ENCODE results near the gene ADAP2.
"Not testable (repeated sequence)": the region's sequence is repeated elsewhere in the genome, so short reads cannot be mapped to it uniquely, and the experiment has no call there.

The ADAP2 gene

DNA sequence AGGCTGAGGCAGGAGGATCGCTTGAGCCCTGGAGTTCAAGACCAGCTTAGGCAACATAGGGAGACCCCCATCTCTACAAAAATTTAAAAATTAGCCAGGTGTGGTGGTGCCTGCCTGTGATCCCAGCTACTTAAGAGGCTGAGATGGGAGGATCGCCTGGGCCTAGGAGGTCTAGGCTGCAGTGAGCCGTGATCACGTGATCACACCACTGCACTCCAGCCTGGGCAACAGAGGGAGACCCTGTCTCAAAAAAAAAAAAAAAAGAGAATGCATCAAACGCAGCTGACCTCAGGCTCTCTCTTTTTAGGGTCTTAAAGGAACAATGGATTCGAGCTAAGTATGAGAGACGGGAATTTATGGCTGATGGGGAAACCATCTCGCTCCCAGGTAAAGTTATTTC is 9.8 kb downstream of the ADAP2 start:
- not testable (repeated sequence) for DNase-seq

GRCh38 chr17:30933966-30934365 is 12.2 kb downstream of the ADAP2 start:
- no peak for DNase-seq

DNA sequence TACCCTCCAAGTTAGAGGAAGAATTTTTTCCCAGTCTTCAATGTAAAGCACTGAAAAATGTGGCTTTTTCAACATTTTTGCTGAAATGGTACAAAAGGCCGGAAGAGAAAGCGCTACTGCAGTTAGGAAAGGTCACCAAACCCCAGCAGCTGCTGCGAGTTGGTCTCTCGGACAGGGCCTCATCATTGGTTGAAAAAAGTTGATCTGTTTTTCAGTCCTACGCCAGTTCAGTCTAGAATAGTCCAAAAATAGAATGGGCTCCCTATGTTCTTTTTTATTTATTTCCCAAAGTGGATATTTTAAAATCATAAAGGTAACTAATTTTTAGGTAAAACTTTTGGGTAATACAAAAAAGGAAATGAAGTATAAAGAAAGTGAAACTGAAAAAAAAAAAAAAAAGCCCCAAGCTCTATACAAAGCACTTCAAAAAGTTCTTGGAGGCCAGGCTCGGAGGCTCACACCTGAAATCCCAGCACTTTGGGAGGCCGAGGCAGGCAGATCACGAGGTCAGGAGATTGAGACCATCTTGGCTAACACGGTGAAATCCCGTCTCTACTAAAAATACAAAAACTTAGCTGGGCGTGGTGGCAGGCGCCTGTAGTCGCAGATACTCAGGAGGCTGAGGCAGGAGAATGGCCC is 17.4 kb downstream of the ADAP2 start:
- DNase-seq, result no peak

DNA sequence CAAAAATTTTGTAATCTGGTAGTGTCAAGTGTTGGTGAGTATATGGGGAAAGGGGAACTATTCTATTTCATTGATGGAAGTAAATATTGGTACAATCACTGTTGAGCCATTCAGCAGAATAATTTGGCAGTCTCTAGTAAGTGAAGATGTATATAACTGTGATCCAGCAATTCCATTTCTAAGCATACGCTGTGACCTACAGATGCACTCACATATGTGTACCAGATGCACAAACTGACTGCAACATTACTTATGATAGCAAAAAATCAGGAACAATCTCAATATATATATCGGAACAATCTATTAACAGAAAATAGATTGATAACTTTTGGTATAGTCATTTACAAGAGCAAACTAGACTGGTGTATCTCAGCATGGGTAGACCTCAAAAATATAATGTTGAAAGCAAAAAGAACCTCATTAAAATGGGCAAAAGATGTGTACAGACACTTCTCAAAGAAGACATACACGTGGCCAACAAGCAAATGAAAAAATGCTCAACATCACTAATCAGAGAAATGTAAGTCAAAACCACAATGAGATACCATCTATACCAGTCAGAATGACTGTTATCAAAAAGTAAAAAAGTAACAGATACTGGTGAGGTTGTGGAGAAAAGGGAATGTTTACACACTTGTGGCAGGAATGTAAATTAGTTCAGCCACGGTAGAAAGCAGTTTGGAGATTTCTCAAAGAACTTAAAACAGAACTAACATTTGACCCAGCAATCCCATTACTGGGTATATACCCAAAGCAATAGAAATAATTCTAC is 20.7 kb downstream of the ADAP2 start:
- DNase-seq, result no peak

GRCh38 chr17:30947796-30948195 is 26.1 kb downstream of the ADAP2 start:
- DNase-seq, result no peak

DNA sequence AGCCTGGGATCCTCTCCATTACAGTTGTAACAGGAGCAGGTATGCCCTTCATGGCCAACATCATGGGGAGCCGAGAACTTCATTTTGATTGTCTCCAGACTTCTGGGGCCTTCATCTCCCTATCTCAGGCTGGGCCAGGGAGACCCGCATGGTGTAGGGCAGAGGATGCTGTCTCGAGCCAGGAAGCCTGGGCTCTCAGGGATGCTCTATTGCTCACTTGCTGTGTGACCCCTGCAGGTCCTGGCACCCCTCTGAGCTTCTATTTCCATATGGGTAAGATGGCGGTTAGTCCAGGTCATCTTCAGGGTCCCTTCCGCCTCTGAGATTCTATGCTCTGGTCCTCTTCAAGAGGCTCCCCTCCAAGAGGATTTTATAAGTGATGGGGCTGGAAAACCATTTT is 28.4 kb downstream of the ADAP2 start:
- no peak for DNase-seq

DNA sequence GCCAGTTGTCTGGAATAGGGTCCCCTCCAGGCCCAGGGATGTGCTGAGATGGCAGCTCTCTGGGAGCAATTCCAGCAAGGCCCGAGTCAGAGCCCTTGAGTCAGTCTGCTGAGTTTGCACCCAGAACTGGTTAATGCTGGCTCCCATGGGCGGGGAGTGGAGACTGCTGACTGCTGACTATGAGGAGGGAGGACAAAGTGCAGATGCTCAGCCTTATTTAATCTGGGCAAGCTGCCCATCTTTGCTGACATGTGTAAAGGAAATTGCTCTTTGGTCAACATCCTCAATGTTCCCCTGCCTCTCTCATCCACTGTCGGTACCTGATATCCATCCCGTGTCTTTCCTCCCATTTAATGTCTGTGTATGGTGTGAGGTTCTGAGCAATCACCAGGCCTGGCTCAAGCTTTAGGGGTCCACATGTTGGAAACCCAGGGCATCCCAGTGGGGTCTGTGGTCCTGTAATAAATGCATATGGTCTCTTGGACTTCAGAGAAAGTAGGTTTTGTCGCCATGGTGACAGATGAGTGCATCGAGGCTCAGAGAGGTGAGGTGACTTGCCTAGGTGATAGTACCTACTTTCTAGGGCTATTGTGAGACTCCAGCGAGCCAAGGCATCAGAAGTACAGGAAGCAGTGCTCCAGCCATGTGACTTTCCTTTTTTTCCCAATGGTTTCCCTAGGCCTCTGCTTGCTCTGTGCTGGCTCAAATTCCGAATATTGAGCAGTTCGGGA is 29.1 kb downstream of the ADAP2 start:
- DNase-seq, result peak; percentile 85

DNA sequence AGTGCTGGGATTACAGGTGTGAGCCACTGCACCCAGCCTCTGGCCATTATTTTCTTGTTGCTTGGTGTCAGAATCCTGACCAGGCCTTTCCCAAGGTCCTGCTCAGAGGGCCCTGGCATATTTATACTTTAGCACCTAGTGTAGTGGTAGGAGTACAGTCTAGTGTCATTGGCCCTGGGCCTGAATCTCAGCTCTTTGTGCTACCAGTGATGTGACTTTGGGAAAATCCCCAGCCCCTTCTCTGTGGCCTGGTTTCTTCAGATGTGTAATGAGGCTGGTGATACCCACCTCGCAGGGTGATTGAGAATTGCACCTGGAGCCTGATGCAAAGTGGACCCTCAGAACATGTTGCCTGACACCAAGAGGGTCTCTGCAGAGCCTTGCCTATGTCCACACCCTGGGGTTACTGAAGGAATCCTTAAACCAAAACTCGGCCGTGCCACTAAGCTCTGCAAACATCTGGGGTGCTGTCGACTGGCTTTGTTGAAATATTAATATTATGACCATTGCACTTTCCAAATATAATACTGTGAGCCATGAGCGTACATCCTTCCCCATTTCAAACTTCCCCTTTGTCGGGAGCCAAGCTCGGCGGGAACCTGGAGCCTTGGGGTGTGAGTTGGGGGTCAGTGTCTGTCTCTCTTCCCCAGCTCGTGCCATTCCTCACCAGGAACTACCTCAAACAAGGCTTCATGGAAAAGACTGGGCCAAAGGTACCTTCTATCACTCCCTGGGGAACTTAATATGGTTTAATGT is 31.1 kb downstream of the ADAP2 start:
- DNase-seq, result no peak

- no peak for DNase-seq
Observed at GRCh38 chr17:30954046-30954830, 32.5 kb downstream of the ADAP2 start.

GRCh38 chr17:30956764-30957374 is 35.1 kb downstream of the ADAP2 start:
- DNase-seq, result no peak

DNA sequence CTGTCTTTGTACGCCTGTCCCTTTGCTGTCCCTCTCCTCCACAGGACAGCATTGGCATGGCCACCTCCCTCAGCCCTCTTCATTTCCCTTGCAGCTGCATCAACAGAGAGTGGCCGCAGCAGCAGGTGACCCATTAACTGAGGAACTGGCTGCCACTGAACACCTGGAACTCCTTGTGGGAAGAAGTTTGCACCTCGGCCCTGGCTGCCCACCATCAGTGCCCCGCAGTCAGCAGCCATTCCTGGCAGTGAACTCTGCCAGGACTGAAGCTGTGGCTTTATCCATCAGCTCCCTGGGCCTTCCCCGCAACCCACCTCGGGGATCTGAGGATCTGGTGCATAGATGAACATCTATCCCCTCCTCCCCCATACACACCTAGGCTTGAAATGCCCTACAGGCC is 36.0 kb downstream of the ADAP2 start:
- no peak for DNase-seq

GRCh38 chr17:30958187-30958586 is 36.4 kb downstream of the ADAP2 start:
- no peak for DNase-seq

DNA sequence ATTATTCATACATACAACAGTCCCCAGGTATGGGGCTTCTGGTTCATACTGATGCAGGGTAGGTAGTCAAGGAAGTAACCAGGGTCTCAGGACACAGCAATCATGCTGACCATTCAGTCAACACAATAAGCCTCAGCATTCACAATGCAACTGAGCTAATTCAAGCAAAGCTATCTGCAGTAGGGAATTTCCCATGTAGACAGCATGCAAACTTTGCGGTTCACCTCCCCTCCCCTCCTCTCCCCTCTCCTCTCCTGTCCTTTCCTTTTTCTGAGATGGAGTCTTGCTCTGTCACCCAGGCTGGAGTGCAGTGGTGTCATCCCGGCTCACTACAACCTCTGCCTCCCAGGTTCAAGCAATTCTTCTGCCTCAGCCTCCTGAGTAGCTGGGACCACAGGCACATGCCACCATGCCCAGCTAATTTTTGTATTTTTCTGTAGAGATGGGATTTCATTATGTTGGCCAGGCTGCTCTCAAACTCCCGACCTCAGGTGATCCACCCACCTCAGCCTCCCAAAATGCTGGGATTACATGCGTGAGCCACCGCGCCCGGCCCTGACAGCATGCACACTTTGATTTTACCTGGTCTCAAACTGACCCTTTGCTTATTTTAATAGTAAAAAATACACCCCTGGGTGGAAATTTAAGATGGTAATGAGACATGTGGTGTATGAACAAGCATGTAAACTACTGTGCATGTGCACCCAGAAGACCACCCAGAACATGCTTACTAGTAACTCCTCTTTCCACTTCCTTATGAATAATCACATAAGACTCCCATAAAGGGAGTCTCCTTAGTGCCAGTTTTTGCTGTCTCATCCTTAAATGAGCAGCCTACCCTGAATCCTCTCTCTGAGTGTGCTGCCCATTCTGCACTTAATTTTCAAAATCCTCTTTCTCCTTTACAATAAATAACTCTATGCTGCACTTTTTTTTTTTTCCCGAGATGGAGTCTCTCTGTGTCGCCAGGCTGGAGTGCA is 39.8 kb downstream of the ADAP2 start:
- no peak for DNase-seq

GRCh38 chr17:30964312-30964711 is 42.6 kb downstream of the ADAP2 start:
- DNase-seq, result not testable (repeated sequence)

GRCh38 chr17:30964876-30965275 is 43.1 kb downstream of the ADAP2 start:
- DNase-seq, result no peak

GRCh38 chr17:30965686-30966085 is 43.9 kb downstream of the ADAP2 start:
- no peak for DNase-seq

GRCh38 chr17:30967911-30968310 is 46.2 kb downstream of the ADAP2 start:
- not testable (repeated sequence) for DNase-seq

DNA sequence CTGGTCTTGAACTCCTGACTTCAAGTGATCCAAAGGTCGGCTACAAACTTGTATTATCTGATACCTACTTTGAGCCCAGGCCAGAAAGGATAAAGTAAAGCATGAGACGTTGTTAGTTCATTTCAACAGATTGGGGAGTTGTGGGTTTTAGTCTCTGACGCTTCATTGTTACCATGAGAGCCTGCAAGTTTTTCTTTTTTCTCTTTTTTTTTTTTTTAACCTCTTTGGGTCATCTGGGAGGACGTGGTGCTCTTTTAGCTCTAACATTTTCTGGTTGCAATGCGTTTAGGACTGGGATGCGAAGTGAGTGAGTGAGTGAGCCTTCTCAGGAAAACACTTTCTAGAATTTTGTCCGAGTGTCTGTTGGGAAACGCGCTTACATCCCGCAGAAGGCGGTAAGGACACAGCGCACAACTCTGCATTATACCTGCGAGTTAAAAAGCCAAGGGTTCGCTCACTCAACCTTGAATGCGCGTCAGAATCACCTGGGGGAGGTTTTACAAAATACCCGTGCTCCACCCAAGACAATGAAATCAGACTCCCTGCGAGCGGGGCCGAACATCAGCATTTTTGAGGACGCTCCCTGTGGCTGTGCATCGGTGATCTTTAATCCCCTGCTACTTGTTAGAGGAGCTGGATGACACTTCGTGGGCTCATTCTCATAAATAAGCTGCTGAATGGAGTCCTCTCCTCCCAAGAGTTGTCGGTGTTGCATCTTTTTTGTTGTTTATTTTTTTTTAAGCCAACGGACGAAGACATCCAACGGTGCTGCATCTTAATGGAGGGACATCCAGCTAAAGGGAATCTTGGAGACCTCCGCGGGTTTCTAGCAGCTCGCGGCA is 48.5 kb downstream of the ADAP2 start:
- no peak for DNase-seq

GRCh38 chr17:30970831-30971567 is 49.3 kb downstream of the ADAP2 start, which contains the start of gene RNF135:
Gene RNF135 (plus strand): TSS chr17:30971039. CDS start chr17:30971074, 35 bp downstream.
- no peak for DNase-seq

All from NCI-H1105 treated with DMSO at 0.1 percent for 48 hours (cell line).